Measurements from ENCODE around the gene RAP1GDS1.

DNA sequence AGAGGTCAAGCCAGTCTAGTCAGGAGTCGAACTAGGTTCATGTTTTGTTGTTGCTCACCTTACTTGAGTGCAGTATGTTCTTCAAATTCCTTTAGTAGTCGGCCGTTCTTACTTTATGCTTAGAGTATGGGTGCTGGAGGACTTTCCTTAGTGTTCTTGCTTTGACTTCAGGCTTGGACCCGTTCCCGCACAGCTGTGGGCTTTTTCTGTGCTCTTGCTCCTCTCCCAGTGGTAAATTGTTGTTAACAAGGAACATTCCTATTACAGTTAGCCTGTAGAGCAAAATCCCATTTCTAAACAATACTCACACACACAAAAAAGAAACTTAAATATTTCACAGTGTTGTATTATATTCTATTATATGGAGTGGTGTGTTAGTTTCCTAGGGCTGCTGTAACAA is 113.5 kb downstream of the RAP1GDS1 start:
- no peak for TF ChIP-seq HOXA5 (CRISPR knock-in tag; IDR thresholded peaks at IDR 0.05)
- TF ChIP-seq RAD51 (IDR thresholded peaks at IDR 0.05; ENCODE audit: borderline replicate concordance): no peak
- TF ChIP-seq RFX3 (CRISPR knock-in tag; IDR thresholded peaks at IDR 0.05): no peak
- TF ChIP-seq, protein P1, sequence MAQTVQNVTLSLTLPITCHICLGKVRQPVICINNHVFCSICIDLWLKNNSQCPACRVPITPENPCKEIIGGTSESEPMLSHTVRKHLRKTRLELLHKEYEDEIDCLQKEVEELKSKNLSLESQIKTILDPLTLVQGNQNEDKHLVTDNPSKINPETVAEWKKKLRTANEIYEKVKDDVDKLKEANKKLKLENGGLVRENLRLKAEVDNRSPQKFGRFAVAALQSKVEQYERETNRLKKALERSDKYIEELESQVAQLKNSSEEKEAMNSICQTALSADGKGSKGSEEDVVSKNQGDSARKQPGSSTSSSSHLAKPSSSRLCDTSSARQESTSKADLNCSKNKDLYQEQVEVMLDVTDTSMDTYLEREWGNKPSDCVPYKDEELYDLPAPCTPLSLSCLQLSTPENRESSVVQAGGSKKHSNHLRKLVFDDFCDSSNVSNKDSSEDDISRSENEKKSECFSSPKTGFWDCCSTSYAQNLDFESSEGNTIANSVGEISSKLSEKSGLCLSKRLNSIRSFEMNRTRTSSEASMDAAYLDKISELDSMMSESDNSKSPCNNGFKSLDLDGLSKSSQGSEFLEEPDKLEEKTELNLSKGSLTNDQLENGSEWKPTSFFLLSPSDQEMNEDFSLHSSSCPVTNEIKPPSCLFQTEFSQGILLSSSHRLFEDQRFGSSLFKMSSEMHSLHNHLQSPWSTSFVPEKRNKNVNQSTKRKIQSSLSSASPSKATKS (CRISPR knock-in tag; IDR thresholded peaks at IDR 0.05): no peak
- TF ChIP-seq EZH2 (conservative IDR thresholded peaks at IDR 0.05; ENCODE audit: low read depth, low read length): no peak
- no peak for TF ChIP-seq ZNF253 (CRISPR knock-in tag; IDR thresholded peaks at IDR 0.05; ENCODE audit: borderline replicate concordance)
- TF ChIP-seq, protein P2, sequence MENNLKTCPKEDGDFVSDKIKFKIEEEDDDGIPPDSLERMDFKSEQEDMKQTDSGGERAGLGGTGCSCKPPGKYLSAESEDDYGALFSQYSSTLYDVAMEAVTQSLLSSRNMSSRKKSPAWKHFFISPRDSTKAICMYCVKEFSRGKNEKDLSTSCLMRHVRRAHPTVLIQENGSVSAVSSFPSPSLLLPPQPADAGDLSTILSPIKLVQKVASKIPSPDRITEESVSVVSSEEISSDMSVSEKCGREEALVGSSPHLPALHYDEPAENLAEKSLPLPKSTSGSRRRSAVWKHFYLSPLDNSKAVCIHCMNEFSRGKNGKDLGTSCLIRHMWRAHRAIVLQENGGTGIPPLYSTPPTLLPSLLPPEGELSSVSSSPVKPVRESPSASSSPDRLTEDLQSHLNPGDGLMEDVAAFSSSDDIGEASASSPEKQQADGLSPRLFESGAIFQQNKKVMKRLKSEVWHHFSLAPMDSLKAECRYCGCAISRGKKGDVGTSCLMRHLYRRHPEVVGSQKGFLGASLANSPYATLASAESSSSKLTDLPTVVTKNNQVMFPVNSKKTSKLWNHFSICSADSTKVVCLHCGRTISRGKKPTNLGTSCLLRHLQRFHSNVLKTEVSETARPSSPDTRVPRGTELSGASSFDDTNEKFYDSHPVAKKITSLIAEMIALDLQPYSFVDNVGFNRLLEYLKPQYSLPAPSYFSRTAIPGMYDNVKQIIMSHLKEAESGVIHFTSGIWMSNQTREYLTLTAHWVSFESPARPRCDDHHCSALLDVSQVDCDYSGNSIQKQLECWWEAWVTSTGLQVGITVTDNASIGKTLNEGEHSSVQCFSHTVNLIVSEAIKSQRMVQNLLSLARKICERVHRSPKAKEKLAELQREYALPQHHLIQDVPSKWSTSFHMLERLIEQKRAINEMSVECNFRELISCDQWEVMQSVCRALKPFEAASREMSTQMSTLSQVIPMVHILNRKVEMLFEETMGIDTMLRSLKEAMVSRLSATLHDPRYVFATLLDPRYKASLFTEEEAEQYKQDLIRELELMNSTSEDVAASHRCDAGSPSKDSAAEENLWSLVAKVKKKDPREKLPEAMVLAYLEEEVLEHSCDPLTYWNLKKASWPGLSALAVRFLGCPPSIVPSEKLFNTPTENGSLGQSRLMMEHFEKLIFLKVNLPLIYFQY (CRISPR knock-in tag; IDR thresholded peaks at IDR 0.05; ENCODE audit: borderline replicate concordance): no peak
- no peak for TF ChIP-seq TARDBP (CRISPR knock-in tag; IDR thresholded peaks at IDR 0.05)
- TF ChIP-seq FOXA1 (IDR thresholded peaks at IDR 0.05): no peak
- TF ChIP-seq FOXA1 (CRISPR knock-in tag; IDR thresholded peaks at IDR 0.05): no peak

All from HepG2 (cell line).